ENCODE data around the gene REPIN1.
"Not testable (repeated sequence)": the region's sequence is repeated elsewhere in the genome, so short reads cannot be mapped to it uniquely, and the experiment has no call there.

The REPIN1 gene

GRCh38 chr7:150378115-150378852 is 9.7 kb downstream of the REPIN1 start:
- no peak for DNase-seq

GRCh38 chr7:150378853-150379440 is 10.3 kb downstream of the REPIN1 start, which contains the start of gene ZNF775:
ZNF775 (plus strand) TSS chr7:150379330; CDS start chr7:150388471, 9,141 bp downstream.
- peak; percentile 93 for DNase-seq

DNA sequence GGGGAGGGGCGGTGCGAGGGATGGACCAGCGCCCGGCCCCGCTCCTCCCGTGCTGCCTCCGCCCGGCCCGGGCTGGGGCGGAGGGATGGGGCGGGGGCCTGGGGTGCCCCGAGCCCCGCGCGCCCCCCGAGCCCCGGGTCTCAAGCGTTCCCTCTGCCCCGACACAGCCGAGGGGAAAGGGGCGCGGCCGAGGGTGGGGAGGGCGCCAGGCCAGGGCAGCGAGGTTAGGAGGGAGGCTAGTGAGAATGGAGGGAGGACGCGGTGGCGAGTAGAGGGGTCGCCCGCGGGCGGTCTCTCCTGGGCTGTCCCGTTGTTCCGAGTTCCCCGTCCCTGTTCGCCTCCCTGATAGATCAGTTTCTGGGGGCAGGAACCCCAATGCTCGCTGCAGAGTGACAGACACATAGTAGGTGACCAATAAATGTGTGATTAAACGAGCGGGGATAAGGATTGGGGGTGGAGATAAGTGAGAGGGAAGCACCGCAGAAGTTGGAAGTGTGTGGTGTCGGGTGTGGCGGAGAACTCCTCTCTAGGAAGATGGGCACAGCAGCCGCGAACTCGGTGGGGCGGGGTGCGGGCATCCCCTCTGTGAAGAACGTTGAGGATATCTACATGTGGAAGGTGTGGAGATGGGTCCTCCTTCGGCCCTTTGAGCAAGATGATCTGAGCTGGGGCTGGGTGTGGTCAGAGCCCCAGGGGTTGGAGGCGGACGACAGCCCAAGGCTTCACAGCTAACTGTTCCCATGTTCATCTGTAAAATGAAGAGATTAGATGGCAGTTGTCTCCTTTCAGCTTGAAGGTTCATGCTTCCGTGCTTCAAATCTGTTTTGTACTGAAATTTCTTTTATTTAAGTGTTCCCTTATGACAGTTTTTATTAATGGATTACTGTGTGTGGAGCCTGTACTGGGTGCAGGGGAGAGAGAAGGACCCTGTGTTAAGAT is 11.1 kb downstream of the REPIN1 start:
- DNase-seq = no peak

DNA sequence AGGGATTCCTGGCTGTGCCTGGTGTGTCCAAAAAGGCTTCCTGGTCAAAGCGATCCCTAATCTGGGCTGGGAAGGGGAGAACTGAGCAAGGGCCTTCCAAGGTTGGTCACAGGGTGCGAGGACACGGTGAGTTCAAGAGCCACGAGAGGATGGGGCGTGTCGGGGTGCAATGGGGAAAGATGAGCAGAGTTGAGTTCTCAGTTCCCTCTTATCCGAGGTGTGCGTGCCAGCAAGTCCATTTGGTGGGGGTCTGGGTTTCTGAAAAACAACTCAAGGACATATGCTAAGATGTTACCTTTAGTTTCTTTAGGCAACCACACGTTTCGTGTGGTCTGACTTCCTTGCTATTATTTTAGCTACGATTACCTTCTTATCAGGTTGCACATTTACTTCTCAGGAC is 11.8 kb downstream of the REPIN1 start:
- no peak for DNase-seq

DNA sequence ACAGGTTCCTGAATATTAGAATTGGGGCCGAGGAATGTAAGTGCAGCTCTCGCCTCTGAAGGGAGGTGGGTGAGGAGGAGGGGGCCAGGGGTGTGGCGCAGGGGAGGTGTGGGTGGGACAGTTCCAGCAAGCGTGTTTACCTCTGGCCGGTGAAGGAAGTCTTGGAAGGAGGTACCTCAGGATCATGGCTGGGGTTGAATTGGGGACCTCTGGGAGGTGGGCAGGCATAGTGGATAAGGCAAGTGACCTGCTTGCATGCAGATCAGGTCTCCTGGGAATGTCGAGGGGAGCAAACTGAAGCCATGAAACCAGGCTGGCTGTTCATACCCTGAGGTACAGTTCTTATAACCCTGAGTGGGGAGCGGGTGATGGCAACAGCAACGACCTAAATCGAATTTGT is 12.5 kb downstream of the REPIN1 start:
- DNase-seq = no peak

GRCh38 chr7:150381785-150382122 is 13.1 kb downstream of the REPIN1 start:
- no peak for DNase-seq

GRCh38 chr7:150382123-150382843 is 13.7 kb downstream of the REPIN1 start:
- no peak for DNase-seq

DNA sequence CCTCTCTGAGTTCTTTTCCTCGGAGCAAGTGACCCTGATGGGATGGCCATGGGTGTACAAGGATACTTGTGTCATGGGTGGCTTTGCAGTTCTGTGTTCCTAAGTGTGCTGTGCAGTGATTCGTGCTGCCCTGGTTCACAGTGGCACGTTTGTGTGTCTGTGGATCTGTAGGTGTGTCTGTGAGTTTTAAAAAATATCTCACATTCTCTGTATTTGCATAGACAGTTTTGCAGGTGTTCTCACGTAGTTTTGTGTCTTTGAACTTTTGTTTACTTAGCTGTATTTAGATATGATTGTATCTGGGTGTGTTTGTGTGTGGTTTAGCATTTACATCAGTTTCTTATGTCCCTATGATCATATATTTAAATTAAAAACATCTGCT is 14.2 kb downstream of the REPIN1 start:
- DNase-seq = no peak

GRCh38 chr7:150383710-150384397 is 15.2 kb downstream of the REPIN1 start:
- no peak for DNase-seq

GRCh38 chr7:150384406-150385301 is 16.0 kb downstream of the REPIN1 start:
- DNase-seq = no peak

DNA sequence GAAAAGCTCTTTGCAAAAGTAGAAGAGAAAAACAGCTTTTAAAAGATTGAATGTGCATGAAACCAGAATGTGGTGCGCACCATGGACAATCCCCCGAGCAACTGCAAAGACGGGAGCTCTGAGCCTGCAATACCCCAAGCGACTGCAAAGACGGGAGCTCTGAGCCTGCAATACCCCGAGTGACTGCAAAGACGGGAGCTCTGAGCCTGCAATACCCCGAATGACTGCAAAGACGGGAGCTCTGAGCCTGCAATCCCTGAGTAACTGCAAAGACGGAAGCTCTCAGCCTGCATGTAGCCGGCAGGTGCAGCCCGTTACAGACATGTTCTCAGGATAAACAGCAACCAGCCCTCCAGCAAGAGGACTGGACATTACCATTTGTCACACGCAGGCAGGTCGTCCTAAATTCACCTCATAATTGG is 16.7 kb downstream of the REPIN1 start:
- no peak for DNase-seq

DNA sequence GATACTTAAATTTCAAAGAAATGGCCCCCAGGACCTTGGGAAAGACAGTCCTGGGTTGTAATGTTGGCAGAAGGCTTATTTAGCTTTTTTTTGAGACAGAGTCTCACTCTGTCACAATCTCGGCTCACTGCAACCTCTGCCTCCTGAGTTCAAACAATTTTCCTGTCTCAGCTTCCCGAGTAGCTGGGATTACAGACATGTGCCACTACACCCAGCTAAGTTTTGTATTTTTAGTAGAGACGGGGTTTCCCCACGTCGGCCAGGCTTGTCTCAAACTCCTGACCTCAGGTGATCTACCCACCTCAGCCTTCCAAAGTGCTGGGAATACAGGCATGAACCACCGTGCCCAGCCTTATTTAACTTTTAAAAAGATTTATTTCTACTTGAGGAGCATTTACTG is 17.3 kb downstream of the REPIN1 start:
- DNase-seq = not testable (repeated sequence)

GRCh38 chr7:150388306-150388705 is 19.7 kb downstream of the REPIN1 start:
- DNase-seq = no peak

DNA sequence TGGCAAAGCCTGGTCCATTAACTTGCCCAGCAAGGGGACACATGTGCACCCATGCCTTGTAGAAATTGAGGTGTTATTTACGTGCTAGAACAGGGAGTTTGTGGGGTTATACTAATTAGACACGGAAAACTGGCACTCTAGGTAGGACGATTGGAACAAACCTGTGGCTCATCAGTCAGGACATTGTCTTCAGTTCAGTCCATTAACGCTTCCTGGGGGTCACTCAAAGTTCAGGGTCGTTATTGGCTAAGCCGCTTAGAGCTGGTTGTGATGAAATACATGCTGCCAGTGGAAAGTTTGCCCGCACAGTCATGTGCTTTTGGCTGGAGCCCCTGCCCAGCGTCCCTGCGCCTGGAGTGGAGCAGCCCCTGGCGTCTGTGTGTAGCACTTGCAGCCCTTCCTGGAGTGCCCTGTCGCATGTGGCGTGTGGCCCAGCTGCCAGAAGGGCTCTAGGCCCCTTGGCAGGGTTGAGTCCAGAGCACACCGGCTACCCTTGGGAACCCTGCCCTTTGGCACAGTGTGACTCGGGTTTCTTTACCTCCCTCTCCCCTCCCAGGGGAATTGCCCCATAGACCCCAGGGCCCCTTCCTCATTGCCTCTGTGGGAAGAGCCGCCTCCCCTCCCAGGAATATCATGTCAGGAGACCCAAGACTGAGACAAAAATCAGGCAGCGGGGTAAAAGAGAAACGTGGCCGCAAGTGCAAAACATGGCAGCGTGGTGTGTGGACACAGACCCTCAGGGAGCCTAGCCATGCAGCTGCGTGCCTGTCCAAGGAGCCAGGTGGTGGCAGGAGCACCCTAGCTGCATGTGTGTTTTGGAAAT is 20.3 kb downstream of the REPIN1 start:
- no peak for DNase-seq

GRCh38 chr7:150389532-150389816 is 20.9 kb downstream of the REPIN1 start:
- DNase-seq = no peak

- DNase-seq = no peak
Measured at GRCh38 chr7:150390205-150390604, 21.6 kb downstream of the REPIN1 start.

GRCh38 chr7:150393325-150393724 is 24.7 kb downstream of the REPIN1 start:
- no peak for DNase-seq

GRCh38 chr7:150396426-150396825 is 27.8 kb downstream of the REPIN1 start:
- no peak for DNase-seq

DNA sequence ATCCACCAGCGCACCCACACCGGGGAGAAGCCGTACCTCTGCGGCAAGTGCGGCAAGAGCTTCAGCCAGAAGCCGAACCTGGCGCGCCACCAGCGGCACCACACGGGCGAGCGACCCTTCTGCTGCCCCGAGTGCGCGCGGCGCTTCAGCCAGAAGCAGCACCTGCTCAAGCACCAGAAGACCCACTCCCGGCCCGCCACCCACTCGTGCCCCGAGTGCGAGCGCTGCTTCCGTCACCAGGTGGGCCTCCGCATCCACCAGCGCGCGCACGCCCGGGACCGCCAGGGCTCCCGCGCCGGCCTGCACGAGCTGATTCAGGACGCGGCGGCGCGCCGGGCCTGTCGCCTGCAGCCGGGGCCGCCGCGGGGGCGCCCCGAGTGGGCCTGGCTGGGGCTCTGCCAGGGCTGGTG is 28.2 kb downstream of the REPIN1 start:
- no peak for DNase-seq

GRCh38 chr7:150397346-150398107 is 28.9 kb downstream of the REPIN1 start:
- DNase-seq = no peak

Measured in activated naive CD4-positive, alpha-beta T cell treated with anti-CD3 and anti-CD28 coated beads, Interleukin-2, amount 50 U/mL, for 16 hours (primary cell).